ENCODE data around the gene MARK4. TPM values are rescaled to one million over a fixed set of nuclear protein-coding genes. Genes with fewer than 3 reads are reported as not detected.

MARK4 gene
- total RNA-seq, 4 donors from 2014 or later: 10.6 to 14.8 (median 12.0) TPM

GRCh38 chr19:45280471-45280961 is 29.4 kb downstream of the MARK4 start:
- TF ChIP-seq CTCF (IDR thresholded peaks at IDR 0.05): no peak
- no peak for DNase-seq (ENCODE audit: low spot score)
- no peak for ATAC-seq (ENCODE audit: low FRiP score)

- ATAC-seq (ENCODE audit: low FRiP score): no peak
- no peak for TF ChIP-seq CTCF (IDR thresholded peaks at IDR 0.05)
- no peak for DNase-seq (ENCODE audit: low spot score)
Observed at GRCh38 chr19:45283443-45284033, 32.5 kb downstream of the MARK4 start.

- no peak for ATAC-seq (ENCODE audit: low FRiP score)
- no peak for TF ChIP-seq CTCF (IDR thresholded peaks at IDR 0.05)
- no peak for DNase-seq (ENCODE audit: low spot score)
Observed at GRCh38 chr19:45290381-45290931, 39.4 kb downstream of the MARK4 start.

- TF ChIP-seq CTCF (IDR thresholded peaks at IDR 0.05): no peak
- ATAC-seq (ENCODE audit: low FRiP score): no peak
- DNase-seq (ENCODE audit: low spot score): no peak
Observed at GRCh38 chr19:45291834-45292233, 40.8 kb downstream of the MARK4 start.

GRCh38 chr19:45293682-45294081 is 42.6 kb downstream of the MARK4 start:
- TF ChIP-seq CTCF (IDR thresholded peaks at IDR 0.05): no peak
- no peak for ATAC-seq (ENCODE audit: low FRiP score)
- no peak for DNase-seq (ENCODE audit: low spot score)

- ATAC-seq (ENCODE audit: low FRiP score) (no peak), DNase-seq (ENCODE audit: low spot score) (no peak)
- TF ChIP-seq CTCF (IDR thresholded peaks at IDR 0.05): no peak
Observed at GRCh38 chr19:45294291-45295029, 43.4 kb downstream of the MARK4 start.
